ENCODE results near the gene PLET1. TPM values are rescaled to one million over a fixed set of nuclear protein-coding genes. Genes with fewer than 3 reads are reported as not detected.

Gene PLET1
- not detected in 5 replicates for total RNA-seq (2022; extraction: Qiagen RNA extraction)

GRCh38 chr11:112260490-112260889, at the start of gene PLET1:
Gene PLET1, minus strand, starts transcription at chr11:112260860. Its CDS starts 271 bp downstream, at chr11:112260589.

GRCh38 chr11:112226062-112226830, 34.4 kb downstream of the PLET1 start, which contains the start of gene PTS:
Gene PTS, plus strand, starts transcription at chr11:112226428. Its CDS starts 16 bp downstream, at chr11:112226444.

Other genes with a start within 250 kb of the PLET1 start
- gene DLAT, start 235.5 kb downstream of the PLET1 start, total RNA-seq (2022; extraction: Qiagen RNA extraction) = 23.6 to 34.4 TPM (median 28.1 TPM) in 5 replicates
- gene PIH1D2, start 186.8 kb downstream of the PLET1 start, total RNA-seq (2022; extraction: Qiagen RNA extraction) = 0.61 to 1.3 TPM (median 0.86 TPM) in 5 replicates
- gene NKAPD1, start 186.6 kb downstream of the PLET1 start, total RNA-seq (2022; extraction: Qiagen RNA extraction) = 12.3 to 21.3 TPM (median 14.9 TPM) in 5 replicates
- 61.4 to 72.8 TPM (median 68.1 TPM) in 5 replicates for gene TIMM8B, start 174.1 kb downstream of the PLET1 start, total RNA-seq (2022; extraction: Qiagen RNA extraction)
- 63.4 to 89.6 TPM (median 68.7 TPM) in 5 replicates for gene SDHD, start 174.0 kb downstream of the PLET1 start, total RNA-seq (2022; extraction: Qiagen RNA extraction)
- 86.2 to 98.7 TPM (median 87.2 TPM) in 5 replicates for gene IL18, start 96.8 kb downstream of the PLET1 start, total RNA-seq (2022; extraction: Qiagen RNA extraction)
- gene TEX12, start 93.5 kb downstream of the PLET1 start, total RNA-seq (2022; extraction: Qiagen RNA extraction) = not detected in 5 replicates
- 0.70 to 1.5 TPM (median 0.96 TPM) in 5 replicates for gene BCO2, start 85.3 kb downstream of the PLET1 start, total RNA-seq (2022; extraction: Qiagen RNA extraction)
- gene PTS, start 34.4 kb downstream of the PLET1 start, total RNA-seq (2022; extraction: Qiagen RNA extraction) = 26.9 to 29.5 TPM (median 28.1 TPM) in 5 replicates